HepG2 (cell line): ENCODE measurements around the gene TAB2. TPM values are rescaled to one million over a fixed set of nuclear protein-coding genes. Genes with fewer than 3 reads are reported as not detected.

ENCODE experiments used
- AGO2 ChIP-seq: fragments of 200-400 bp; formaldehyde crosslinking; optimal IDR thresholded peaks from 2 replicates; pipeline ENCODE3; 2017; ENCODE audit warnings: mild to moderate bottlenecking, low read depth, low read length, moderate library complexity
- IKZF4 ChIP-seq: sonication (generic); formaldehyde crosslinking; IDR thresholded peaks from 2 replicates; pipeline ENCODE4 v1.5.1; 2020; ENCODE audit warnings: borderline replicate concordance, mild to moderate bottlenecking, low read depth, missing genetic modification reagents; ENCODE audit errors: not compliant biosample characterization
- KAT7 ChIP-seq: IDR thresholded peaks from 2 replicates; pipeline ENCODE4 v1.6.1; 2018; ENCODE audit warnings: borderline replicate concordance, missing compliant biosample characterization
- PHF21A ChIP-seq: sonication (generic); formaldehyde crosslinking; IDR thresholded peaks from 2 replicates; pipeline ENCODE4 v1.5.0; 2020; ENCODE audit warnings: mild to moderate bottlenecking, missing genetic modification reagents
- RNF2 ChIP-seq: fragments of 450-650 bp; conservative IDR thresholded peaks from 2 replicates; pipeline ENCODE4 v1.6.1; 2016; ENCODE audit warnings: low read depth
- SP5 ChIP-seq: IDR thresholded peaks from 2 replicates; pipeline ENCODE4 v1.6.1; 2016; ENCODE audit warnings: low read depth, borderline replicate concordance
- ZFX ChIP-seq: sonication (generic); formaldehyde crosslinking; IDR thresholded peaks from 2 replicates; pipeline ENCODE4 v1.4.0; 2020; ENCODE audit warnings: mild to moderate bottlenecking, low read depth, missing genetic modification reagents, moderate library complexity
- ZMAT3 ChIP-seq: sonication (generic); formaldehyde crosslinking; conservative IDR thresholded peaks from 2 replicates; pipeline ENCODE4 v1.7.0; 2021; ENCODE audit warnings: missing genetic modification reagents
- ZNF329 ChIP-seq: sonication (generic); formaldehyde crosslinking; IDR thresholded peaks from 2 replicates; pipeline ENCODE4 v1.9.0; 2021; ENCODE audit warnings: low read depth, mild to moderate bottlenecking, missing genetic modification reagents
- ZNF788 ChIP-seq: sonication (generic); formaldehyde crosslinking; IDR thresholded peaks from 2 replicates; pipeline ENCODE4 v1.5.0; 2020; ENCODE audit warnings: mild to moderate bottlenecking, missing genetic modification reagents, borderline replicate concordance
- ZSCAN31 ChIP-seq: sonication (generic); formaldehyde crosslinking; IDR thresholded peaks from 2 replicates; pipeline ENCODE4 v1.5.0; 2020; ENCODE audit warnings: low read depth, mild to moderate bottlenecking, missing genetic modification reagents
- polyA plus RNA-seq, 8 experiments: library from polyadenylated mRNA; depleted of rRNA in 3 of 8; stranded (reverse) in 7 of 8; unstranded in 1 of 8; fragments of >200 nt; fragmentation: Illumina TruSeq in 4 of 8; extraction: Trizol in 4 of 8; gene quantifications; 2 replicates each; pipeline versions ENCODE4 v1.2.1 to v1.2.3, GENCODE V29; 2011 to 2016; ENCODE audit warnings: low read depth in 4 of 8, missing spikeins in 1 of 8, mixed read lengths in 1 of 8; ENCODE audit not compliant: insufficient read depth in 1 of 8
- total RNA-seq, 5 experiments: library from RNA; depleted of rRNA; stranded (reverse); fragments of >200 nt; fragmentation: Illumina TruSeq; extraction: Trizol; gene quantifications; 2 replicates each; pipeline ENCODE4 v1.2.3, GENCODE V29; 2016; ENCODE audit warnings: low read depth in 1 of 5
- TF ChIP-seq, protein P1 (sequence below): sonication (generic); formaldehyde crosslinking; IDR thresholded peaks from 2 replicates; pipeline ENCODE4 v1.4.0; 2020; ENCODE audit warnings: missing genetic modification reagents, borderline replicate concordance
- TF ChIP-seq, protein P2 (sequence below): sonication (generic); formaldehyde crosslinking; IDR thresholded peaks from 2 replicates; pipeline ENCODE4 v1.8.0; 2022; ENCODE audit warnings: missing genetic modification reagents, mild to moderate bottlenecking, inconsistent platforms, borderline replicate concordance
- TF ChIP-seq, protein P3 (sequence below): sonication (generic); formaldehyde crosslinking; IDR thresholded peaks from 2 replicates; pipeline ENCODE4 v1.4.0; 2020; ENCODE audit warnings: missing genetic modification reagents, borderline replicate concordance
- TF ChIP-seq, protein P4 (sequence below): IDR thresholded peaks from 2 replicates; pipeline ENCODE4 v1.6.1; 2016; ENCODE audit warnings: low read depth, control low read depth
- TF ChIP-seq, protein P5 (sequence below): sonication (generic); formaldehyde crosslinking; IDR thresholded peaks from 2 replicates; pipeline ENCODE4 v1.5.0; 2020; ENCODE audit warnings: mild to moderate bottlenecking, missing genetic modification reagents, moderate library complexity

Gene TAB2
- total and polyA plus RNA-seq, 2 of the 13 experiments (the other 11 are each of a cell fraction or from before 2014, with no cell fraction given), result 23.7 to 50.2 TPM

DNA sequence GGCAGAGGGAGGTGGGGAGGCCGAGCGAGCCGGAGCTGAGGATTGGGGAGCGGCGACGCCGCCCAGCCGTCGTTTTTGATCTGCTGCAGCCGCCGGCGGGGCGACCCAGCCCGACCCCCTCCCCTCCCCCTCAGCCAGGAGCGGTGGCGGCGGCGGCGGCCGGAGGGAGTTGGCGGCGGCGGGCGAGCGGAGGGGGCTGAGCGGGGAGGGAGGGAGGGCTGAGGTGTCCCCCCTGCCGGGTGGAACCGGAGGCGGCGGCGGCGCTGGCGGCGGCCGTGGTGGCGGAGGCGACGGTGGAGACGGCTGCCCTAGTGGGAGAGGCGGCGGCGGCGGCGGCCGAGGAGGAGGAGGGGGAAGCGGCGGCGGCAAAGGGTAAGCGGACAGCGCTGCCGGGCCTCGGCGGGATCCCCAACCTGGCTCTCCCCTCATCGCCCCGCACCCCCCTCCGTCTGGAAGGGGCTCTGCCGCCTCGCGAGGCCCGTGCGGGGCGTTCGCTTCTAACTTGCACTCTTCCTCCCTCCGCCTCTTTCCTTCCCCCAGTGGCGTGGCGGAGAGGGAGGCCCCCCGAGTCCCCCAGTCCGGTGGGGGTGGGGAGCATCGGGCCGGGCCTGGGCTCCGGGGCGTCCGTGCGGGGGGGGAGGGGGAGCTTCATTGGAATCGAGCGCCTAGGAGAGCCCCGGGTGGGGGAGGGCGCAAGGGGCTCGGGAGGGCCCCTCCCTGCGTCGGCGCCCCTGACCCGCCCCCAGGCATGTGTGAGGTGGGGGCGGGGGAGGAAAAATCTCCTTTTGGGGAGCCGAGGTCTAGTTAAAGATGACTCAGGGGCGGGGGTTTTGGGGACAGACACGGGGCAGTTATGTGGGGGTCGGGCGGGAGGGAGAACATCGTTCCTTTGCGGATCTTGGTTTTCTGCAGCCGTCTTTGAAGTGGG lies at the start of gene TAB2 (continued):
- TF ChIP-seq ZNF788 (no peak; the same call in 1 of the 2 replicates), ZSCAN31 (0 out of 2 replicates have a peak, but pooled peaks have one; percentile 44), IKZF4 (CRISPR knock-in tag) (peak; percentile 47), ZNF329 (CRISPR knock-in tag) (0 out of 2 replicates have a peak, but pooled peaks have one; percentile 9), RNF2 (no peak), PHF21A (CRISPR knock-in tag) (0 out of 2 replicates have a peak, but pooled peaks have one; percentile 6), AGO2 (peak; percentile 37), SP5 (CRISPR knock-in tag) (0 out of 2 replicates have a peak, but pooled peaks have one; percentile 8), ZMAT3 (CRISPR knock-in tag) (no peak), ZFX (CRISPR knock-in tag) (peak; percentile 35; the same call in 1 of the 2 replicates), KAT7 (CRISPR knock-in tag) (peak; percentile 16; the same call in 1 of the 2 replicates)
- TF ChIP-seq, protein P1, sequence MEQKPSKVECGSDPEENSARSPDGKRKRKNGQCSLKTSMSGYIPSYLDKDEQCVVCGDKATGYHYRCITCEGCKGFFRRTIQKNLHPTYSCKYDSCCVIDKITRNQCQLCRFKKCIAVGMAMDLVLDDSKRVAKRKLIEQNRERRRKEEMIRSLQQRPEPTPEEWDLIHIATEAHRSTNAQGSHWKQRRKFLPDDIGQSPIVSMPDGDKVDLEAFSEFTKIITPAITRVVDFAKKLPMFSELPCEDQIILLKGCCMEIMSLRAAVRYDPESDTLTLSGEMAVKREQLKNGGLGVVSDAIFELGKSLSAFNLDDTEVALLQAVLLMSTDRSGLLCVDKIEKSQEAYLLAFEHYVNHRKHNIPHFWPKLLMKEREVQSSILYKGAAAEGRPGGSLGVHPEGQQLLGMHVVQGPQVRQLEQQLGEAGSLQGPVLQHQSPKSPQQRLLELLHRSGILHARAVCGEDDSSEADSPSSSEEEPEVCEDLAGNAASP (CRISPR knock-in tag), result no peak
- TF ChIP-seq, protein P2, sequence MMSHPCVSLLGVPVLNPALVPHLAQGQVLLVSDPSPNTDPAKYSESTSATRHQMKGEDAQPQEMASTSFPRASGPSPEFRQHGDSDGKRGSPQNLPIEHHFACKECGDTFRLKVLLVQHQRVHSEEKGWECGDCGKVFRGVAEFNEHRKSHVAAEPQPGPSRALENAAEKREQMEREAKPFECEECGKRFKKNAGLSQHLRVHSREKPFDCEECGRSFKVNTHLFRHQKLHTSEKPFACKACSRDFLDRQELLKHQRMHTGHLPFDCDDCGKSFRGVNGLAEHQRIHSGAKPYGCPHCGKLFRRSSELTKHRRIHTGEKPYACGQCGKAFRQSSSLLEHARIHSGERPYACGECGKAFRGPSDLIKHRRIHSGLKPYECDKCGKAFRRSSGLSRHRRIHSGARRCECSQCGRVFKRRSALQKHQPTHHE, result no peak
- TF ChIP-seq, protein P3, sequence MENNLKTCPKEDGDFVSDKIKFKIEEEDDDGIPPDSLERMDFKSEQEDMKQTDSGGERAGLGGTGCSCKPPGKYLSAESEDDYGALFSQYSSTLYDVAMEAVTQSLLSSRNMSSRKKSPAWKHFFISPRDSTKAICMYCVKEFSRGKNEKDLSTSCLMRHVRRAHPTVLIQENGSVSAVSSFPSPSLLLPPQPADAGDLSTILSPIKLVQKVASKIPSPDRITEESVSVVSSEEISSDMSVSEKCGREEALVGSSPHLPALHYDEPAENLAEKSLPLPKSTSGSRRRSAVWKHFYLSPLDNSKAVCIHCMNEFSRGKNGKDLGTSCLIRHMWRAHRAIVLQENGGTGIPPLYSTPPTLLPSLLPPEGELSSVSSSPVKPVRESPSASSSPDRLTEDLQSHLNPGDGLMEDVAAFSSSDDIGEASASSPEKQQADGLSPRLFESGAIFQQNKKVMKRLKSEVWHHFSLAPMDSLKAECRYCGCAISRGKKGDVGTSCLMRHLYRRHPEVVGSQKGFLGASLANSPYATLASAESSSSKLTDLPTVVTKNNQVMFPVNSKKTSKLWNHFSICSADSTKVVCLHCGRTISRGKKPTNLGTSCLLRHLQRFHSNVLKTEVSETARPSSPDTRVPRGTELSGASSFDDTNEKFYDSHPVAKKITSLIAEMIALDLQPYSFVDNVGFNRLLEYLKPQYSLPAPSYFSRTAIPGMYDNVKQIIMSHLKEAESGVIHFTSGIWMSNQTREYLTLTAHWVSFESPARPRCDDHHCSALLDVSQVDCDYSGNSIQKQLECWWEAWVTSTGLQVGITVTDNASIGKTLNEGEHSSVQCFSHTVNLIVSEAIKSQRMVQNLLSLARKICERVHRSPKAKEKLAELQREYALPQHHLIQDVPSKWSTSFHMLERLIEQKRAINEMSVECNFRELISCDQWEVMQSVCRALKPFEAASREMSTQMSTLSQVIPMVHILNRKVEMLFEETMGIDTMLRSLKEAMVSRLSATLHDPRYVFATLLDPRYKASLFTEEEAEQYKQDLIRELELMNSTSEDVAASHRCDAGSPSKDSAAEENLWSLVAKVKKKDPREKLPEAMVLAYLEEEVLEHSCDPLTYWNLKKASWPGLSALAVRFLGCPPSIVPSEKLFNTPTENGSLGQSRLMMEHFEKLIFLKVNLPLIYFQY, result no peak
- TF ChIP-seq, protein P4, sequence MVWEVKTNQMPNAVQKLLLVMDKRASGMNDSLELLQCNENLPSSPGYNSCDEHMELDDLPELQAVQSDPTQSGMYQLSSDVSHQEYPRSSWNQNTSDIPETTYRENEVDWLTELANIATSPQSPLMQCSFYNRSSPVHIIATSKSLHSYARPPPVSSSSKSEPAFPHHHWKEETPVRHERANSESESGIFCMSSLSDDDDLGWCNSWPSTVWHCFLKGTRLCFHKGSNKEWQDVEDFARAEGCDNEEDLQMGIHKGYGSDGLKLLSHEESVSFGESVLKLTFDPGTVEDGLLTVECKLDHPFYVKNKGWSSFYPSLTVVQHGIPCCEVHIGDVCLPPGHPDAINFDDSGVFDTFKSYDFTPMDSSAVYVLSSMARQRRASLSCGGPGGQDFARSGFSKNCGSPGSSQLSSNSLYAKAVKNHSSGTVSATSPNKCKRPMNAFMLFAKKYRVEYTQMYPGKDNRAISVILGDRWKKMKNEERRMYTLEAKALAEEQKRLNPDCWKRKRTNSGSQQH, result no peak
- TF ChIP-seq, protein P5, sequence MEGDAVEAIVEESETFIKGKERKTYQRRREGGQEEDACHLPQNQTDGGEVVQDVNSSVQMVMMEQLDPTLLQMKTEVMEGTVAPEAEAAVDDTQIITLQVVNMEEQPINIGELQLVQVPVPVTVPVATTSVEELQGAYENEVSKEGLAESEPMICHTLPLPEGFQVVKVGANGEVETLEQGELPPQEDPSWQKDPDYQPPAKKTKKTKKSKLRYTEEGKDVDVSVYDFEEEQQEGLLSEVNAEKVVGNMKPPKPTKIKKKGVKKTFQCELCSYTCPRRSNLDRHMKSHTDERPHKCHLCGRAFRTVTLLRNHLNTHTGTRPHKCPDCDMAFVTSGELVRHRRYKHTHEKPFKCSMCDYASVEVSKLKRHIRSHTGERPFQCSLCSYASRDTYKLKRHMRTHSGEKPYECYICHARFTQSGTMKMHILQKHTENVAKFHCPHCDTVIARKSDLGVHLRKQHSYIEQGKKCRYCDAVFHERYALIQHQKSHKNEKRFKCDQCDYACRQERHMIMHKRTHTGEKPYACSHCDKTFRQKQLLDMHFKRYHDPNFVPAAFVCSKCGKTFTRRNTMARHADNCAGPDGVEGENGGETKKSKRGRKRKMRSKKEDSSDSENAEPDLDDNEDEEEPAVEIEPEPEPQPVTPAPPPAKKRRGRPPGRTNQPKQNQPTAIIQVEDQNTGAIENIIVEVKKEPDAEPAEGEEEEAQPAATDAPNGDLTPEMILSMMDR (CRISPR knock-in tag), result 0 out of 2 replicates have a peak, but pooled peaks have one; percentile 11
